ENCODE data around the gene INHBE. TPM values are rescaled to one million over a fixed set of nuclear protein-coding genes. Genes with fewer than 3 reads are reported as not detected.
A peak's percentile ranks its signal among the peaks of the same experiment; 100 is the strongest.
"Not testable (repeated sequence)": the region's sequence is repeated elsewhere in the genome, so short reads cannot be mapped to it uniquely, and the experiment has no call there.

INHBE gene
- total and polyA plus RNA-seq, 7 experiments from 2014 or later = 0.12 TPM; not detected in 6

DNA sequence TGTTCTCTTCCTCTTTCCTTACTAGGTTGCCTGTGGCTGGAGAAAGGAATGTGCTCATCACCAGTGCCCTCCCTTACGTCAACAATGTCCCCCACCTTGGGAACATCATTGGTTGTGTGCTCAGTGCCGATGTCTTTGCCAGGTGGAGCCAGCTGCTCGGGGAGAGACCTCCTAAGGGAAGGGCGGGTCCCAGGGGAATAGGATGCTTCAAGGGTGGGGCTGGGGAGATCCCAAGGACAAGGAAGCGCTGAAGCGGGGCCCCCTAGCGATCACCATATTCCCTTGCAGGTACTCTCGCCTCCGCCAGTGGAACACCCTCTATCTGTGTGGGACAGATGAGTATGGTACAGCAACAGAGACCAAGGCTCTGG is 43.0 kb downstream of the INHBE start:
- H3K9me3 ChIP-seq (ENCODE audit: control insufficient read depth in 2 of 3, low read length in 3 of 3) = no peaks in the 10 kb centered on the region
- H3K4me3 ChIP-seq (ENCODE audit: low read length) = no peak overlapping the region
- no peak overlapping the region for H3K4me3 Mint-ChIP-seq
- H3K4me1 Mint-ChIP-seq = peaks cover 0 to 18% (median 11%) of the 10 kb centered on the region in 7 donors
- H3K27ac Mint-ChIP-seq = peak overlapping the region in 4 of 9 donors; percentile 5 to 46 (median 30)
- H3K27me3 Mint-ChIP-seq = no peaks in the 10 kb centered on the region
- H3K9me3 Mint-ChIP-seq = peaks cover 0 to 2% (median 0%) of the 10 kb centered on the region in 11 donors
- ChIA-PET POLR2A (no interaction called here), CTCF (no interaction called here)
- intact Hi-C loops (cut with micrococcal nuclease) = no loop called here
- H3K27ac ChIP-seq (ENCODE audit: low read depth, low read length) = no peak overlapping the region
- peaks cover 11 to 56% (median 25%) of the 10 kb centered on the region in 5 donors for H3K36me3 Mint-ChIP-seq
- no peak for ATAC-seq
- H3K36me3 ChIP-seq (ENCODE audit: control insufficient read depth in 2 of 3, insufficient read depth in 3 of 3, low read length in 3 of 3) = peaks cover 12 to 58% (median 19%) of the 10 kb centered on the region in 3 experiments
- H3K4me1 ChIP-seq (ENCODE audit: control insufficient read depth in 2 of 2, insufficient read depth in 2 of 2, low read length in 2 of 2) = no peaks in the 10 kb centered on the region
- no peaks in the 10 kb centered on the region for H3K27me3 ChIP-seq (ENCODE audit: control insufficient read depth in 2 of 2, insufficient read depth in 2 of 2, low read length in 2 of 2)
- DNase-seq = no peak

DNA sequence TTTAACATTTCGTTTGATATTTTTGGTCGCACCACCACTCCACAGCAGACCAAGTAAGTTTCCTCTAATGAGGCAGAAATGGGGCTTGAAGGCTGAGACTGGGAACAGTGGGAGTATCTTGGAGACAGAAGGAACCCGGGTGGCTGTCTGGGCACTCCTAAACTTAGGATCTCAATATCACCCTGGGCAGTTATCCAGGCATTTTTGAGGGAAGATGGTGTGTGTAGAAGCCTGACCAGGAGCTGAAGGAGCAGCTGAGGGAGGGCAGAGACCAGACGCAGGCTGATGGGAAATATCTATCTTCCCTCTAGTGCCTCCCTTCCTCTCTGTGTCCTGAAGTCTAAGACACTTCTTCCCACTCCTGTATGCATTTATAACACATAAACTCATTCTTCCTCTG is 43.5 kb downstream of the INHBE start:
- H3K36me3 ChIP-seq (ENCODE audit: control insufficient read depth in 2 of 3, insufficient read depth in 3 of 3, low read length in 3 of 3) = peaks cover 12 to 59% (median 19%) of the 10 kb centered on the region in 3 experiments
- H3K9me3 ChIP-seq (ENCODE audit: control insufficient read depth in 2 of 3, low read length in 3 of 3) = no peaks in the 10 kb centered on the region
- no peaks in the 10 kb centered on the region for H3K27me3 ChIP-seq (ENCODE audit: control insufficient read depth in 2 of 2, insufficient read depth in 2 of 2, low read length in 2 of 2)
- no peak overlapping the region for H3K4me3 ChIP-seq (ENCODE audit: low read length)
- ChIA-PET POLR2A (no interaction called here), CTCF (no interaction called here)
- Mint-ChIP-seq H3K4me1 (peaks cover 0 to 18% (median 11%) of the 10 kb centered on the region in 7 donors), H3K9me3 (peaks cover 0 to 2% (median 0%) of the 10 kb centered on the region in 11 donors), H3K4me3 (no peak overlapping the region), H3K27ac (peak overlapping the region in 1 of 9 donors; percentile 45), H3K36me3 (peaks cover 11 to 57% (median 25%) of the 10 kb centered on the region in 5 donors), H3K27me3 (no peaks in the 10 kb centered on the region)
- no peaks in the 10 kb centered on the region for H3K4me1 ChIP-seq (ENCODE audit: control insufficient read depth in 2 of 2, insufficient read depth in 2 of 2, low read length in 2 of 2)
- H3K27ac ChIP-seq (ENCODE audit: low read depth, low read length) = no peak overlapping the region
- no peak for ATAC-seq
- no peak for DNase-seq
- intact Hi-C loops (cut with micrococcal nuclease) = no loop called here

DNA sequence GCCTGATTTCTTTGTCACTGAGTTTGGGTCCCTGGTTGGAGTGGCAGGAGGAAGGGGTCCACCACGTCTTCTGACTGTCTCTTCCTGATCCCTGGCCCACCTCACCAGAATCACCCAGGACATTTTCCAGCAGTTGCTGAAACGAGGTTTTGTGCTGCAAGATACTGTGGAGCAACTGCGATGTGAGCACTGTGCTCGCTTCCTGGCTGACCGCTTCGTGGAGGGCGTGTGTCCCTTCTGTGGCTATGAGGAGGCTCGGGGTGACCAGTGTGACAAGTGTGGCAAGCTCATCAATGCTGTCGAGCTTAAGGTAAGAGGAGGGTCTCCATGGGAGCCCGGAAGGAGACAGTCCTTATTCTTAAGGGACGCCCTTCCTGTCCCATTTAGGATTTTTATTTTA is 45.1 kb downstream of the INHBE start:
- Mint-ChIP-seq H3K4me1 (peaks cover 0 to 18% (median 11%) of the 10 kb centered on the region in 7 donors), H3K4me3 (no peak overlapping the region), H3K27ac (peak overlapping the region in 4 of 9 donors; percentile 35 to 52 (median 40)), H3K27me3 (no peaks in the 10 kb centered on the region), H3K36me3 (peaks cover 11 to 58% (median 33%) of the 10 kb centered on the region in 5 donors), H3K9me3 (peaks cover 0 to 2% (median 0%) of the 10 kb centered on the region in 11 donors)
- H3K9me3 ChIP-seq (ENCODE audit: control insufficient read depth in 2 of 3, low read length in 3 of 3) = no peaks in the 10 kb centered on the region
- H3K4me1 ChIP-seq (ENCODE audit: control insufficient read depth in 2 of 2, insufficient read depth in 2 of 2, low read length in 2 of 2) = no peaks in the 10 kb centered on the region
- ChIA-PET CTCF (interaction anchor here (2.7 kb wide), 1 partner anchor 23 kb away, joined by 9 read pairs; no protein-coding TSS in a partner anchor), POLR2A (no interaction called here)
- H3K27ac ChIP-seq (ENCODE audit: low read depth, low read length) = no peak overlapping the region
- H3K27me3 ChIP-seq (ENCODE audit: control insufficient read depth in 2 of 2, insufficient read depth in 2 of 2, low read length in 2 of 2) = no peaks in the 10 kb centered on the region
- intact Hi-C loops (cut with micrococcal nuclease) = no loop called here
- ATAC-seq (no peak), DNase-seq (no peak)
- H3K4me3 ChIP-seq (ENCODE audit: low read length) = no peak overlapping the region
- peaks cover 18 to 75% (median 19%) of the 10 kb centered on the region in 3 experiments for H3K36me3 ChIP-seq (ENCODE audit: control insufficient read depth in 2 of 3, insufficient read depth in 3 of 3, low read length in 3 of 3)

DNA sequence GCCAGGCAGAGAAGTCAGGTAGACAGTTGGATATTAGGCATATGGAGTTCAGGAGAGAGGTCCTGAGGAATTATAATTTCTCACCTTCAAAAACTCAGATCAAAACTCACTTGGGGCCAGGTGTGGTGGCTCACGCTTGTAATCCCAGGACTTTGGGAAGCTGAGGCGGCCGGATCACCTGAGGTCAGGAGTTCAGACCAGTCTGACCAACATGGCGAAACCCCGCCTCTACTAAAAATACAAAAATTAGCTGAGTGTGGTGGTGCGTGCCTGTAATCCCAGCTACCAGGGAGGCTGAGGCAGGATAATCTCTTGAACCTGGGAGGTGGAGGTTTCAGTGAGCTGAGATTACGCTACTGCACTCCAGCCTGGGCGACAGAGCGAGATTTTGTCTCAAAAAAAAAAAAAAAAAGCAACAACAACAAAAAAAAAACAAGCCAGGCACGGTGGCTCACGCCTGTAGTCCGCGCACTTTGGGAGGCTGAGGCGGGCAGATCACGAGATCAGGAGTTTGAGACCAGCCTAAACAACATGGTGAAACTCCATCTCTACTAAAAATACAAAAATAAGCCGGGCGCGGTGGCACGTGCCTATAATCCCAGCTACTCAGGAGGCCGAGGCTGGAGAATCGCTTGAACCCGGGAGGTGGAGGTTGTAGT is 47.3 kb downstream of the INHBE start:
- intact Hi-C loops (cut with micrococcal nuclease); H3K27me3 Mint-ChIP-seq; H3K4me1 ChIP-seq (ENCODE audit: control insufficient read depth in 2 of 2, insufficient read depth in 2 of 2, low read length in 2 of 2); DNase-seq; H3K4me3 ChIP-seq (ENCODE audit: low read length); H3K27me3 ChIP-seq (ENCODE audit: control insufficient read depth in 2 of 2, insufficient read depth in 2 of 2, low read length in 2 of 2); H3K27ac ChIP-seq (ENCODE audit: low read depth, low read length); ATAC-seq; H3K4me3 Mint-ChIP-seq; H3K9me3 ChIP-seq (ENCODE audit: control insufficient read depth in 2 of 3, low read length in 3 of 3); H3K9me3 Mint-ChIP-seq: not testable (repeated sequence)
- peaks cover 9 to 50% (median 26%) of the 10 kb centered on the region in 5 donors for H3K36me3 Mint-ChIP-seq
- ChIA-PET CTCF (interaction anchor here (0.6 to 2.7 kb wide), 4 partner anchors 21 to 130 kb away, joined by 3 to 9 read pairs (median 5); partner anchors contain the start of gene B4GALNT1), POLR2A (interaction anchor here (0.7 to 2.3 kb wide), 4 partner anchors 13 to 25 kb away, joined by 3 to 6 read pairs (median 3); partner anchors contain the start of genes ARHGAP9 and DDIT3)
- peak overlapping the region in 3 of 9 donors; percentile 16 to 59 (median 53) for H3K27ac Mint-ChIP-seq
- peaks cover 19 to 74% (median 22%) of the 10 kb centered on the region in 3 experiments for H3K36me3 ChIP-seq (ENCODE audit: control insufficient read depth in 2 of 3, insufficient read depth in 3 of 3, low read length in 3 of 3)
- peaks cover 0 to 11% (median 2%) of the 10 kb centered on the region in 7 donors for H3K4me1 Mint-ChIP-seq

DNA sequence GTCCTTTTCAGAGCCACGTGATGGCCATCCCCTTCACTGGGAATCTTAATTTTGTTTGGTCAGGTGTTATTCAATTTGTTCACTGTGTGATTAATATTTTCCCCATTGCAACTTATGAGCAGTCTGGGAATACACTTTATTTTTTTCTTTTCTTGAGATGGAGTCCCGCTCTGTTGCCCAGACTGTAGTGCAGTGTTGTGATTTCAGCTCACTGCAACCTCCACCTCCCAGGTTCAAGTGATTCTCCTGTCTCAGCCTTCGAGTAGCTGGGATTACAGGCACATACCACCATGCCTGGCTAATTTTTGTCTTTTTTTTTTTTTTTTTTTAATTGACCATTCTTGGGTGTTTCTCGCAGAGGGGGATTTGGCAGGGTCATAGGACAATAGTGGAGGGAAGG is 51.4 kb downstream of the INHBE start:
- H3K36me3 ChIP-seq (ENCODE audit: control insufficient read depth in 2 of 3, insufficient read depth in 3 of 3, low read length in 3 of 3) = peaks cover 10 to 68% (median 14%) of the 10 kb centered on the region in 3 experiments
- intact Hi-C loops (cut with micrococcal nuclease); H3K4me1 ChIP-seq (ENCODE audit: control insufficient read depth in 2 of 2, insufficient read depth in 2 of 2, low read length in 2 of 2); ATAC-seq; H3K4me3 ChIP-seq (ENCODE audit: low read length); H3K9me3 Mint-ChIP-seq; H3K27me3 Mint-ChIP-seq; H3K27me3 ChIP-seq (ENCODE audit: control insufficient read depth in 2 of 2, insufficient read depth in 2 of 2, low read length in 2 of 2); H3K27ac ChIP-seq (ENCODE audit: low read depth, low read length); DNase-seq; H3K4me1 Mint-ChIP-seq; H3K4me3 Mint-ChIP-seq; H3K9me3 ChIP-seq (ENCODE audit: control insufficient read depth in 2 of 3, low read length in 3 of 3): not testable (repeated sequence)
- peaks cover 0 to 30% (median 19%) of the 10 kb centered on the region in 5 donors for H3K36me3 Mint-ChIP-seq
- POLR2A ChIA-PET = interaction anchor here (0.6 to 1.4 kb wide), 3 partner anchors 8 to 29 kb away, joined by 3 to 8 read pairs (median 4); no protein-coding TSS in a partner anchor
- CTCF ChIA-PET = interaction anchor here (0.6 kb wide), 1 partner anchor 121 kb away, joined by 3 read pairs; no protein-coding TSS in a partner anchor
- H3K27ac Mint-ChIP-seq = peak overlapping the region in 1 of 9 donors; percentile 41
